SU-DHL-6 (cell line): Measurements from ENCODE around the gene OSBPL10.

Experiments
- H2AFZ ChIP-seq: fragments of 200-600 bp; sonication (generic); 2 replicates; pipeline ENCODE4 v1.6.1; 2014; ENCODE audit warnings: low read depth, mild to moderate bottlenecking, moderate library complexity, mixed read lengths, antibody characterized with exemption, low read length; ENCODE audit not compliant: severe bottlenecking
- H3F3A ChIP-seq: fragments of 200-600 bp; shearing (Covaris generic); 2 replicates; pipeline ENCODE4 v1.6.0; 2016; ENCODE audit warnings: antibody characterized with exemption, mild to moderate bottlenecking; ENCODE audit not compliant: insufficient read depth
- H3K27ac ChIP-seq: fragments of 200-600 bp; sonication (generic); 2 replicates; pipeline ENCODE4 v1.5.1; 2016; ENCODE audit warnings: low read depth, mild to moderate bottlenecking, low read length, moderate library complexity, mixed read lengths
- H3K27me3 ChIP-seq: fragments of 200-600 bp; sonication (generic), shearing (Covaris generic); 2 replicates; pipeline ENCODE4 v1.6.0; 2014; ENCODE audit warnings: mild to moderate bottlenecking, low read length
- H3K36me3 ChIP-seq: fragments of 200-600 bp; sonication (generic); 2 replicates; pipeline ENCODE4 v1.6.1; 2014; ENCODE audit warnings: mild to moderate bottlenecking, low read length, mixed read lengths
- H3K4me2 ChIP-seq: fragments of 300-600, 200-600 bp; shearing (Covaris generic), sonication (generic); 2 replicates; pipeline ENCODE4 v1.6.0; 2014; ENCODE audit warnings: low read length, low read depth, mild to moderate bottlenecking; ENCODE audit not compliant: poor library complexity, severe bottlenecking
- H3K4me3 ChIP-seq: fragments of 200-600 bp; sonication (generic); 2 replicates; pipeline ENCODE4 v1.5.1; 2014; ENCODE audit warnings: antibody characterized with exemption, low read length, mild to moderate bottlenecking, mixed read lengths; ENCODE audit not compliant: insufficient read depth, poor library complexity, severe bottlenecking
- H3K79me2 ChIP-seq: fragments of 200-600 bp; sonication (generic); 2 replicates; pipeline ENCODE4 v1.6.1; 2014; ENCODE audit warnings: mild to moderate bottlenecking, low read length, moderate library complexity; ENCODE audit not compliant: insufficient read depth
- H3K9ac ChIP-seq: fragments of 200-600 bp; sonication (generic); 2 replicates; pipeline ENCODE4 v1.7.0; 2014; ENCODE audit warnings: mild to moderate bottlenecking, low read length
- H3K9me2 ChIP-seq: fragments of 200-600 bp; sonication (generic); replicated peaks from 2 replicates; pipeline ENCODE4 v1.6.1; 2014; ENCODE audit warnings: low read length; ENCODE audit not compliant: insufficient read depth
- H3K9me3 ChIP-seq: fragments of 200-600 bp; sonication (generic); 2 replicates; pipeline ENCODE4 v1.6.1; 2014; ENCODE audit warnings: low read length, mixed read lengths; ENCODE audit not compliant: insufficient read depth
- H4K20me1 ChIP-seq: fragments of 200-600 bp; sonication (generic); 2 replicates; pipeline ENCODE4 v1.6.1; 2014; ENCODE audit warnings: low read depth, mild to moderate bottlenecking, antibody characterized with exemption, low read length, moderate library complexity, mixed read lengths
- CTCF ChIP-seq: fragments of 200-600 bp; sonication (generic); IDR thresholded peaks from one replicate; pipeline ENCODE4 v1.5.1; 2017; ENCODE audit warnings: antibody characterized with exemption, mild to moderate bottlenecking, low read length, moderate library complexity; ENCODE audit not compliant: insufficient read depth, poor library complexity, severe bottlenecking
- EZH2phosphoT487 ChIP-seq: fragments of 200-600 bp; sonication (generic), shearing (Covaris generic); conservative IDR thresholded peaks from 2 replicates; pipeline ENCODE4 v1.6.1; 2018; ENCODE audit warnings: mild to moderate bottlenecking, antibody characterized with exemption, low read length, moderate library complexity, mixed read lengths

The OSBPL10 gene

GRCh38 chr3:31925271-31925630 lies 55.8 kb downstream of the OSBPL10 start:
- peak overlapping the region; percentile 93 for H3K27ac ChIP-seq
- peaks cover 63% of the 10 kb centered on the region for H3F3A ChIP-seq
- no peaks in the 10 kb centered on the region for H3K27me3 ChIP-seq
- peak overlapping the region; percentile 34 for H3K4me3 ChIP-seq
- H3K9ac ChIP-seq: peak overlapping the region; percentile 60
- peaks cover 99% of the 10 kb centered on the region for H3K79me2 ChIP-seq
- no peaks in the 10 kb centered on the region for H3K9me3 ChIP-seq
- no peak overlapping the region for H2AFZ ChIP-seq
- no peaks in the 10 kb centered on the region for H3K36me3 ChIP-seq
- H3K4me2 ChIP-seq: peak overlapping the region; percentile 72
- H3K9me2 ChIP-seq: no peaks in the 10 kb centered on the region
- no peaks in the 10 kb centered on the region for H4K20me1 ChIP-seq
- TF ChIP-seq CTCF: no peak
- no peak for TF ChIP-seq EZH2phosphoT487

GRCh38 chr3:31924610-31925270 lies 56.3 kb downstream of the OSBPL10 start:
- H3K27me3 ChIP-seq: no peaks in the 10 kb centered on the region
- H2AFZ ChIP-seq: no peak overlapping the region
- no peaks in the 10 kb centered on the region for H3K9me3 ChIP-seq
- peak overlapping the region; percentile 60 for H3K9ac ChIP-seq
- peaks cover 100% of the 10 kb centered on the region for H3K79me2 ChIP-seq
- H4K20me1 ChIP-seq: no peaks in the 10 kb centered on the region
- H3K9me2 ChIP-seq: no peaks in the 10 kb centered on the region
- TF ChIP-seq CTCF: no peak
- no peak for TF ChIP-seq EZH2phosphoT487
- peak overlapping the region; percentile 93 for H3K27ac ChIP-seq
- H3K4me2 ChIP-seq: peak overlapping the region; percentile 72
- H3K4me3 ChIP-seq: peak overlapping the region; percentile 34
- no peaks in the 10 kb centered on the region for H3K36me3 ChIP-seq
- H3F3A ChIP-seq: peaks cover 64% of the 10 kb centered on the region

- H3K79me2 ChIP-seq: peaks cover 100% of the 10 kb centered on the region
- H3K27me3 ChIP-seq: no peaks in the 10 kb centered on the region
- H2AFZ ChIP-seq: no peak overlapping the region
- TF ChIP-seq CTCF (no peak), EZH2phosphoT487 (no peak)
- no peaks in the 10 kb centered on the region for H4K20me1 ChIP-seq
- H3K9me3 ChIP-seq: no peaks in the 10 kb centered on the region
- H3F3A ChIP-seq: peaks cover 61% of the 10 kb centered on the region
- H3K9me2 ChIP-seq: no peaks in the 10 kb centered on the region
- no peak overlapping the region for H3K4me3 ChIP-seq
- 0 out of 2 replicates have a peak overlapping the region, but pooled peaks have one; percentile 1 for H3K9ac ChIP-seq
- peak overlapping the region; percentile 12 for H3K4me2 ChIP-seq
- H3K27ac ChIP-seq: peak overlapping the region; percentile 93
- H3K36me3 ChIP-seq: no peaks in the 10 kb centered on the region
Measured at GRCh38 chr3:31922962-31923361, 58.1 kb downstream of the OSBPL10 start.
